HG03439 (cell line): ENCODE data around the gene LCAT.
"Not testable (repeated sequence)": the region's sequence is repeated elsewhere in the genome, so short reads cannot be mapped to it uniquely, and the experiment has no call there.

ENCODE experiments used
- ATAC-seq: cut with Tn5 transposase; IDR thresholded peaks from one replicate; pipeline ENCODE4 v1.9.1; 2021; ENCODE audit warnings: mild to moderate bottlenecking, moderate library complexity; ENCODE audit not compliant: unreplicated experiment

Gene LCAT

GRCh38 chr16:67950335-67950843, 6.5 kb upstream of the LCAT start:
- no peak for ATAC-seq

GRCh38 chr16:67949645-67950044, 5.7 kb upstream of the LCAT start:
- ATAC-seq: no peak

- ATAC-seq: no peak
Measured at GRCh38 chr16:67948015-67948414, 4.1 kb upstream of the LCAT start.

GRCh38 chr16:67946966-67947558, 3.1 kb upstream of the LCAT start:
- ATAC-seq: no peak

- ATAC-seq: no peak
Measured at GRCh38 chr16:67946128-67946569, 2.2 kb upstream of the LCAT start.

GRCh38 chr16:67945392-67945933, 1.5 kb upstream of the LCAT start:
- no peak for ATAC-seq

GRCh38 chr16:67944690-67945391, 921 bp upstream of the LCAT start:
- ATAC-seq: no peak

- no peak for ATAC-seq
Measured at GRCh38 chr16:67943256-67943618, 683 bp downstream of the LCAT start.

GRCh38 chr16:67942510-67943255, 1.2 kb downstream of the LCAT start:
- ATAC-seq: no peak

- ATAC-seq: no peak
Measured at GRCh38 chr16:67942200-67942509, 1.8 kb downstream of the LCAT start.

- ATAC-seq: no peak
Measured at GRCh38 chr16:67941469-67942199, 2.3 kb downstream of the LCAT start.

- no peak for ATAC-seq
Measured at GRCh38 chr16:67940446-67941089, 3.4 kb downstream of the LCAT start.

GRCh38 chr16:67939507-67940445, 4.1 kb downstream of the LCAT start:
- ATAC-seq: no peak

GRCh38 chr16:67937713-67938112, 6.2 kb downstream of the LCAT start:
- not testable (repeated sequence) for ATAC-seq

GRCh38 chr16:67936880-67937605, 6.9 kb downstream of the LCAT start:
- peak; percentile 46 for ATAC-seq

- peak; percentile 3 for ATAC-seq
Measured at GRCh38 chr16:67936124-67936879, 7.6 kb downstream of the LCAT start, which contains the start of gene PSMB10. Gene PSMB10, minus strand, starts transcription at chr16:67936850. Its CDS starts 101 bp downstream, at chr16:67936749.

GRCh38 chr16:67935402-67936123, 8.4 kb downstream of the LCAT start:
- peak; percentile 84 for ATAC-seq
